HPDE6-E6E7 (cell line): ENCODE data around the gene DENND1A.

Experiments
- DNase-seq: peaks from one replicate; pipeline ENCODE4 v3.0.0; 2011; ENCODE audit warnings: missing footprints; ENCODE audit errors: extremely low spot score

DENND1A gene

DNA sequence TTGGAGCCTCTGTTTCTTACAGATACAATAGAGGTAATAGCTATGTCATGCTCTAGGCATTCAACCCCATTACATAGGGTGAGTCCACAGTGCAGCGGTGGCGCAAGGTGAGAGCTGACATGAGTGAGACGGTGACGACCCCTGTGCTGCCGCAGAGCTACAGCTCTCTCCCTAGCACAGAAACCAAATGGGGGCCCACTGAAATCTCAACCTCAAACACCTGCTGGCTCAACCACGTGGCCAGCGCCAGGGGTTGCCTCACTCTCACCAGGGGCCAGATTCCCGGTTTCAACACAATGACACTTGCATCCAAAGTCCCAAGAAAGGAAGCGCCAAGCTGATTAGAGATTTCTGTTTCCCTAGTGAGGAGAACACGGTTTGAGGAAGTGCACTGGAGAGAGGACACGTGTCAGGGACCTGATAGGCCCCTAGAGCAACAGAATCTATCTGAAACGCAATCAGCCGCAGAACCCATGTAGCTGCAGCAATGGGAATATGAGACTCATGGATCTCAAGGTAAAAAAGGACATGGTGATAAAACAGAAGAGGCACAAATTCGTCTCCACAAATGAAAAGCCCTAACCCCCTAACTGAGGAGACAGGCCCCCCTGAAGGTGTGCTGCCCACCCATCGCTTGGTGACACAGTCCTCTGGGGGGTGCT, 459.7 kb downstream of the DENND1A start:
- no peak for DNase-seq

DNA sequence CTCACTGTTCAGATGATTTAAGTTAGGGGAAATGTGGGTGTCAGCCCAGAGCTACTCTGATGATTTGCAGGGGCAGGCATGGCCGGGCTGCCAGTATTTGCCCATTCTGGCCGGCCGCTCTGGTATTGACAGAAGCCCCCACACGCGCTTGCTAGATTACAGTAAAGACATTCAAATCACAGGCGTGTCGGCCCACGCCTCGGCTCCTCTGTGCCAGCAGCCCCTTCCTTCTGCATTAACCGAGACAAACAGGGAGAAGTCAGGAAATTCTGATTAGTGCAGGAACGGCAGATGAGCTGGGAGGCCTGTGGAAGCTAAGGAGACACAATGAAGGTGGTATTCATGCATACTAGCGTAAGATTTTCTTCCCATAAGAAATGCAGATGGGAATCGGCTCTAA, 460.6 kb downstream of the DENND1A start:
- no peak for DNase-seq

DNA sequence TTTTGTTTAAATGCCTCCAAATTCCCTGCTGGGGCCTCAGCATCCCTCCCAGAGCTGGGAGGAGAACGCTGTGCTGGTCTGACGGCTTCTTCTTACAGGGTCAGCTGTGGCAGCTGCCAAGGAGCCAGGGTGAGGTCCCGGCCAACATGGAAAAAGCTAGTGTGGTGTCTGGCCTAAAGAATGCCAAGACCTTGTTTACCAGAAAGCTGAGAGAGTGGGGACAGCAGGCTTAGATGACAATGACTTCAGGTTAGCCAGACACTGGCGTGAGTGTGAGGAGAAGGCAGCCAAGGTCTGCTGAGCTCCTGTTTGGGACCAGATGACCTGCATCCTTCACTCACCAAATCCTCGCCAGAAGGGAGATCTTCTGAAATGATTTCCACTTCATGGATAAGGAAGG, 461.4 kb downstream of the DENND1A start:
- no peak for DNase-seq

DNA sequence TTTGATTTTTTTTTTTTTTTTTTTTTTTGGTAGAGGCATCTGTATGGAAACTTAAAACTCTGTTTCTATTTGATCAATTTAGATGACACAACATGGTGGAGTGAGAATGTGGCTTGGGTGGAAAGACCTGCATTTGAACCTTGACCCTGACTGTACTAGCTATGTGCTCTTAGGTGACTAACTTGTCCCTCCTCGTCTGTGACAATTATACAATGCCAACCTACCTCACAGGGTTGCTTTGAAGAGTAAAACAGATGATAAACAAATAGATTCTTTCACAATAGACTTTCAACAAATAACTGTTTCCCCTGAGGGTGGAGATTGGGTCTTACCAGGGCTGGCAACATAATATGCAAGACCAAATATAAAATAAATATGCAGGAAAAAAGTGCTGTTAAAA, 464.6 kb downstream of the DENND1A start:
- DNase-seq: no peak

DNA sequence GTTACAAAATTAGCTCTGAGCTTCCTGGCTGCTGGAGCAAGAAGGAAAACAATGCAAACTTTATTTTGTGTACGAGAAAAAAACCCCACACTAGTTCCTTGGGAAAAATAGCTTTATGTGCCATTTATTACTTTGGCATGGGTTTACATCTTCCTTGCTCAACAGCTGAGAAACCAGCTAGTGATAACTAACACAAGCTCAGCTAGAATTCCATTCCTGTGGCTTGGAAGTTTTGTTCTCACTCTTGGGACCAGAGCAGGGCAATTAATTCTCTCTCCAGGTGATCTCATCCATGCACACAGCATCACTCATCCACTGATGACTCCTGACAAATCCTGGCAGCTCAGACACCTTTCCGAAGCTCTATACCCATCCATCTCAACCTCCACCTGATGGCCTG, 469.8 kb downstream of the DENND1A start:
- no peak for DNase-seq

DNA sequence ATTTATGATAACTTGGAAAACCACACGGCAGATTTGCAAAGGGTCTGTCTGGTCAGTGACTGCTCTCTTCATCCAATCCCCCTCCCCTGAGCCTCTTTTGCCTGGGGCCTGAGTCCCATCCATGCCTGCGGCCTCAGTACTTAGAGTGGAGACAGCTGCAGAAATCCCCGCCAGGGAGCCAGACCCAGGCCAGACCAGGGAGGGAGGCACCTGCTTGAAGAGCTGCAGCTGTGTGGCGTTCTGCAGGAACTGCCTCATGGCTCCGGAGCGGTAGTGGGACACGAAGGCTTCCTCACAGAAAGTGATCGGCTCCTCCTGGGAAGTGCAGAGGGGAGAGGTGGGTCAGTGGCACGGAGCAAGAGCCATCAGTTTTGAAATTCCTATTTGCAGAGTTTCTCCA, 472.3 kb downstream of the DENND1A start:
- DNase-seq: no peak

DNA sequence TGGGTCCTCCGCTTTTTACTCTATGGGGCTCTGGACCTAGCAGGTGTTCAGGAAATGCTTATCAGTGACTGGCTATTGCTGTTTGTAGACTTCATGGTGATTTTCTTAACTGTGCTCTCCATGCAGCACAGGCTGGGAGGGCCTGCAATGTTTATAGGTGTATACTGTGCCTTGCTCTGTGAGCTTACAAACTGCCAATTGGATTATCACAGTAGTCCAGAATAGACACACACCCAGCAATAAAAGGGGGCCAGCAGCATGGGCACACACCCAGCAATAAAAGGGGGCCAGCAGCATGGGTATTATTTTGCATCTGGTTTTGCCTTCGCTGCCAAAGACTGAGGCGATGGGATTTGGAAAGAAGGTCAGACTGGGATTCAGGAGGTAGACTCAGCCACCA, 473.9 kb downstream of the DENND1A start:
- no peak for DNase-seq

DNA sequence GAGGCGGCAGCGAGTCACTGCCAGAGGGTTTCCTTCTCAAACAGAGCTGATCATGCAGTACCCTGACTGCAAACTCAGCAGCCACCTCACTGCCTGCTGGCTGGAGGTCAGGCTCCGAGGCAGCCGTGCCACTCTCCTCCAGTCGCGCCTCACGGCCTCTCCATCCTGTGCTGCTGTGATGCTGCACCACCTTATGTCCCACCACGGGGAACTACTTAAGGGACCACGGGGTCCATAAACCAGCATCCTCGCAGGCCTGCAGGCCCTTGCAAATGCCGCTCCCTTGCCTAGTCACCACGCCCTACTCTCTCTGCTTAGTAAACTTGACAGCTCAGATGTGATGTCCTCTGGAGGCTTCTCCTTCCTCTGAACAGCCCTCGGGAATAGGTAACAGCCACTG, 474.7 kb downstream of the DENND1A start:
- DNase-seq: no peak

DNA sequence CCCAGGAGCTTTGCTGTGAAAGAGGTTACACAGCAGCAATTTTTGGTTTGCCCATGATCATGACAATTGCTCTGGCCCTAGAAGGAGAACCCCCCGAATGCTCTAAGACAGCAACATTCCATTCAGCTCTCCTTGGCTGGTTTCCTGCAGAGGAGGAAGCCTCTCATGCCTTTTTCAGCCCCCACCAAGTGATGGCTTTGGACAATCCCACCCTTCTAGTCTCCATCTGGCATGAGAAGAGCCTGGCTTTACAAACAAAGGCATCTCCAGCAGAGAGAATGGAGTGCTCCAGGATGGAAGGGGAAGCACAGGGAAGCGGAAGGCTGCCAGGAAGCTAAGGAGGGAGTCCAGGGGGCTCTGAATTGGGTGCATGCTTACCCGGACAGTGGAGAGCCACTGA, 475.6 kb downstream of the DENND1A start:
- no peak for DNase-seq

DNA sequence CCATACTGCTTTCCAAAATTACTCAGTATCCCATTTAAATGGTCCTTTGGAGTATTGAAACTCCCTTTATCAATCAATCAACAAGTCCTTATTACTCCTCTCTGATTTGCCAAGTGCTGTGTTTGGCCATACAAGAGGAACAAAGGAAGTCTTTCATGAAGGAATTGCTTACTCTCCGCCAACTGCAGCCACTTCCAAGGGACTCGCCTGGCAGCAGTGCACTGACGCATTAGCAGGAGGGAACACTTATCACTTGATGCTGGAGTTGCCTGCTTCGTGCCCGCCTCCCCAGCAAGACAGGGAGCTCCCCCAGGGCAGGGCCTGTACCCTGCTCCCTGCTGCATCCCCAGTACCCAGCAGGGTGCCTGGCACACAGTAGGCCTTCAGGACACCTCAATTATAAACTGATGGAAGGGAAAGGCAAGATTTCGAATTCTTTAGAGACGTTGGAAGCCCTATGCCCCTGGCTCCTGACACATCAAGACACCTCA, 476.1 kb downstream of the DENND1A start:
- DNase-seq: no peak

DNA sequence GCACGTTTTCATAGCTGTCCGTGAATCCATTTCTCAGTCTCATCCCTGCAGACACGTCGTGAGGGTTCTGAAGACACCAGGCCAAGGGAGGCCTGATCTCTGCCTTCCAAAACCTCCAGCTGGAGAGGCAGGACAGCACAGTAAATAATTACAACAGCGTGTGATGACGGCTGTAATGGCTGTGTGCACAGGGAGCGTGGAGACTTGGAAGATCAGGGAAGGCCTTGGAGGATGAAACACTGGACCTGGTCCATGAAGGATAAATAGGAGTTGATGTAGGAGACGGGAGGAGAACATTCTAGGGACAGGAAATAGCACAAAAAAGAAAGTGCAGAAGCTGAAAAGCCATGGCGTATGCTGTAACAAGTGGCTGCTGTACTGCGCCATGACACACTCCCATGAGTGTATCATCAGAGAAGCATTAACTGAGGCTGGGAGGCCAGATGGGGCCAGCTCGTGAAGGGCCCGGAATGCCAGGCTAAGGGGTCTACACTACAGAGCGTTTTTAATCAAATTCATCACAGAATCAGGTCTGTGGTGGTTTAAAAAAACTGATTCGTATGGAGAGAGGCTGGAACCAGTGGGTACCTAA, 476.8 kb downstream of the DENND1A start:
- no peak for DNase-seq

DNA sequence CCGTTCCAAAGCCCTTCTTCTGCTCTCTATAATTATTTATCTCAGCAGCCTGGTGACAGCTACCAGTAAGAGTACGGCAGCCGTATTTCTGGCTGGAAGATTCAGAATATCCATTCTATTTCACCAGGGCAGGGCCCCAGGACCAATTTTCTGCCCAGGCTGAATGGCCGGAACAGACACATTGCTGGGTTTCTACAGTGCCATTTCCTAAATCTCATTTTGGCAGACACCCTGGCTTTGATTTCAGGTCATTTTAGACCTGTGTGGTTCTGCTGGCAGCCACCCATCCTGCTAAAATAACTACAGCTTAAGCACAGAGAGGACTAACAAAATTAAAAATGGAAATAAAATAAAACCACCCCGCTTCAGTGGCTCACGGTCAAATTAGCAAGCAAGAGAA, 478.9 kb downstream of the DENND1A start:
- DNase-seq: no peak

DNA sequence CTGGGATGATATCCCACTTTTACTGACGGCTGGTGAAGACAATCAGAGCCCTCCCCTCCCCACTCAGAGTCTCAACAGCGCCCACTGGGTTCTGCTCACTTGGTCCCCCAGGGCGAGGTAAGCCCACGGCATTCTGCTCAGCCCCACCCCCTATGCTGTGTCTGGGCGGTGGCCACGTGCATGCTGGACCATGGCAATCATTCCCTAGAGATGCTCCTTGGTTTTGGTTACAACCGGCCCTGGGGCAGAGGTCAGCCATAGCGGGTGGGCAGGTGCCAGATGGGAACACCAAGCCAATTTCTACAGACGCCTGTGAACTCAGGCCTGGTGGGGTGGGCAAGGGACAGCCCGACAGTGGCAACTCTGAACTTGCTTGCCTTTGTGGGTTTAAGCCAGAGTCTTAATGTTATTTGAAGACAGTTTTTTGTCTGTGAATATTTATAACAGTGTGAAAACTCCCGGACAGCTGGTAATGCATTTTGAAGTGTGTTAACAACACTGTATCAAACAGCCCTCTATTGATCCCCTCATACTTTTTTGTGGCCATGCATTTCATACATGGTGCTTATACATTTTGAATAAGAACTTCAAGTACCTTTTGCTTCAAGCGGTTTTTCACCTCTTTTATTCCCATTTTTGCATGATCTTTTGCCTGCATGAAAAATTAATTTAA, 479.7 kb downstream of the DENND1A start:
- DNase-seq: no peak

DNA sequence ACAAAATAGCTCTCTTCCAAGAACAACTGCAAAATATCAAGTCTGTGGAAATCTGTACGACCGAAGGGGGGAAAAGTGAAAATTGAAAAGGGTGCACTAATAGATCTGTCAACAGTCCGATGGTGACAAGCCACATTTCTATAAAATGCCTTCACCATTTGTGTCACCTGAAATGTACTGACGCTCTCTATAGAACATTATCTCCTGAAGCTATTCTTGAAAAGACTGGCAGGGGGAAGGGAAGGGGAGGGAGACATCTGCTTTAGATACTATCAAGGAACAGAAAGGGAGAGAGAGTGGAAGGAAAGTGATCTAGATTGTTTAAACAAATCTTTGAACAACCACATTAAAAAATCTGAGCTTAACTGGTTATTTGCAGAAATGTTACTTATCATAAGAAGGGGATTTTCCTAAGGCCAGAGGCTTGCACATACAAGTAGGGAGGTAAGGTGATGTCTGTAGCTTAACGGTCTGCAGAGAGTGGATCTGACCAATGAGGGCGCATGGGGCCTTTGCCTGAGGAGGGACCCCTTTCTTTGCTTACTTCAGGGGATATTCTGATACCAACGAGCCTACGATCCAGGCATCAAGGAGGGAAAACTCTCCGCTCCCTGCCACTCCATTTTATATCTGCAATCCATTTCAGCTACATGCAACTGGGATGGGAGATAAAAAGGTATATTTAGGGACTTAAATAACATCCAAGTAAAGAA, 481.8 kb downstream of the DENND1A start:
- DNase-seq: no peak

DNA sequence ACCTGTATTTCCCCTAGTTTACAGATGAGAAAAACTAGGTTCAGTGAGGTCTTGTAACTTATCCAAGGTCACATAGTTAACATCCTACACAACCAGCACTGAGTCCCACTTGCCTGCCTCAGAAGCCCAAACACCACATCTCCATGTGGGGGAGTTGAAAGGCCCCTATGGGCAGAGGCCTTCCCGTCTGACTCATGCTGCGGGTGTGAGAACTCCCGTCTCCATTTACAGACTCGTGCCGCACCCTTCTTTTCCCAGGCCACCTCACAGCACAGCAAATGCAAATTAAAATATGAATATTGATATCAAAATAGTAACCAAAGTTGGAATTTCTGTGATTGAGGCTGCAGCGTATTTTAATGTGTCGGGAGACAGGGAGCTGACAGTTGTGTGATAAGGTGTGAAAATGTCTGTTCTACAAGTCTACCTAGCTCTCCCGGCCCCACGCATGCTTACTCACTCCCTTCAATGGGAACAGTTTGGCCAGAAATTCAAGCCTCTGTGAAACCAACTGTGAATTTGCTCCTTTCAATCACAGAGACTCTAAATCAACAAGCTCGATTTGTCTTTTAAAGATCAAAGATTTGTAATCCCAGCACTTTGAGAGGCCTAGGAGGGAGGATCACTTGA, 483.8 kb downstream of the DENND1A start:
- DNase-seq: peak; percentile 43

DNA sequence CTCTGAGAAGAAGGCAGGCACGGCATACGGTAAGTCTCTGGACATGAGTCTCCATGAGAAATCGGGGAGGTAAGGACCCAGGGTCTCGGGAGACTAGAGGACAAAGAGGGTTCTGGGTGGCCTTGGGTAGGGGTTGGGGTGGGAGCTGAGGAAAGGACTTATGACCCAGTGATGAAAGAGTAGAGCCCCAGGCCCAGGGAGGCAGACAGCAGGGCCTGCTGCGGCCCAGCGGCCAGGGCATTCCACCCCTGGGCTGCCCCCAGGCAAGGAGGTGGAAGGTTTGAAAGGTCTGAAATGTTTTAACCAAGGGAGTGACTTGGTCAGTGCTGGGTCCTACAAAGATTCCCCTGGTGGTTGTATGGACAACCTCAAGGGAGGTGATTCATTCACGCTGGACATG, 484.8 kb downstream of the DENND1A start:
- DNase-seq: no peak

DNA sequence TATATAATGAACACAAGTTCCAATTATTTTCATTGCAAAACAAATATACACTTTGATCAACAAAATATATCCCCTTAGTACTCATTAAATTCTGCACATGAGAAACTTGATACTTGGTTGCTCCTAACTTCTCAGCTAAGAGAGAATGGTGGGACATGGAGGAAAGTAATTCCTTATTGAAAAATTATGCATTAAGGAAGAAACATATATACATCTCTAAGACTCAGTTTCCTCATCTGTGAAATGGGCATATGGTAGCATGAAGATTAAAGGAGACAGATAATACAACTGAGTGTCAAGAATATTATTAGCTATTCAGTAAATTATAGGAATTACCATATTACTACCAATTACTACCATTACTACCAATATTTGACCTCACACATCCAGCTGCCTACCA, 488.2 kb downstream of the DENND1A start:
- DNase-seq: no peak

DNA sequence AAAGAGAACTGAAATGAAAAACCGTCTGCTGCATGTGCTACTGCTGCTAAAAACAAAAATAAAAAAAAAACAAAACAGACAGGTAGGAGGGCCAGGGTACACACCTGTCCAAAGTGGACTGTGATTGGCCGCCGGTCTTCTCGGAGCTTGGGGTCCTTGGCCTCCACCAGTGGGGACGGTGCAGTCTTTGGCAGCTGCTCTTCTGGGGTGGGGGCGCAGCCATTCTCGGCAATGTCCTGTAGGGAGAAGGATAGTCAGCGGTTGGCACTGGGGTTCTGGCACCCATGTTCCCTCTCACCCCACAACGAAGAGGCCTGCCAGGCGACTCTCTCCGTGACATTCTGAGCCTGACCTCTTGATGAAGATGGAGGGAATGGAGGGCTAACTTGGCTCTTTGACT, 489.7 kb downstream of the DENND1A start:
- DNase-seq: no peak

DNA sequence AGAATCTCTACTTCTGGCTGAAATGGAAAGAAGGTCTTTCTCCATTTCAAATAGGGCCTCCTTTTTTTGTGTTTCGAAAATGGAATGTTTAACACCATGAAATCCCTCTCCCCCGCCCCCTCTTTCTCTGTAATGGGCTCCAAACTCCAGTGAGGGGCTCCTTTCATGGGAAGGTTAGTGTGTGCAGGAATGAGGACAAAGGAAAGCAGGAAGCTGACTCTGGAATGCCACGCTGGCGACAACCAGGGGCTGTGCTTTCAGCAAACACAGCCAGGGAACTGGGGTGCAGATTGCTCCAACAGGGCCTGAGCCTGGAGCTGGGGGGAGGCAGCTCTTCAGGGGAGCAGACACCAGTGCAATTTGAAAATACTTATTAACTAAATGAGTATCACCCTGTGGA, 491.1 kb downstream of the DENND1A start:
- DNase-seq: no peak

DNA sequence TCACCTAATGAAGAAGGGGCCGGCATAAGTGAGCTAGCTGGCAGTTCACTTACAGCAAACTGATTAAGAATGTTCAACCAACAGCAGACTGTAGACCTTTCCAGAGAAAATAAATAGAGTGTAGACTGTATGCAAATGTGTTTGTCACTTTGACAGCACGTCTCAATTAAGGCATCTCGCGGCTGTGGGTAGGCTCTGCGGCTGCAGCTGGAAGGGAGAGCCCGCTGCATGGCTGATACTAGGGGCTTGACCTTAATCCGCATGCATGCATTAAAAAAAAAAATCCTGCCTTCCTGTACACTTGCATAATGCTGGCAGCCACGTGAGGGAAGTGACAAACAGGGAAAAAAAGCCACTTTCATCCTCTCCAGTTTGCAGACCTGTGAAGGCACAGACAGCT, 491.6 kb downstream of the DENND1A start:
- DNase-seq: no peak

DNA sequence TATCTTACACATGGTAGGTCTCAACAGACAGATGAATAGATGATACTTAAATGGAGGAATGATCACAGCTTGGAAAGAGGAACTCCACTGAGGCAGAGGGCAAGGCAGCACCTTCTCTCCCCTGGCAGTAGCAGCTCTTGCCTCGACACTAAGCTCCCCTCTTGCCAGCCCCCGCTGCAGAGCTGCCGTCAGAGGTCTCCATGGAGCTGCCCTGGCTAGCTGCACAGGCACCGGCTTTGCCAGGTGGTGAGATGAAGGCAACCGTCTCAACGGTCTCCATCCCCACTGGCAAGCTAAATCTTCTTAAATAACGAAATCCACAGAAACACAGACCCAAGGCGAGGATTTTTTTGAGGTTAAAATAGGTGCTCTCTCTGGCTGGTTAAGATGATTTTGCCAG, 492.7 kb downstream of the DENND1A start:
- no peak for DNase-seq

DNA sequence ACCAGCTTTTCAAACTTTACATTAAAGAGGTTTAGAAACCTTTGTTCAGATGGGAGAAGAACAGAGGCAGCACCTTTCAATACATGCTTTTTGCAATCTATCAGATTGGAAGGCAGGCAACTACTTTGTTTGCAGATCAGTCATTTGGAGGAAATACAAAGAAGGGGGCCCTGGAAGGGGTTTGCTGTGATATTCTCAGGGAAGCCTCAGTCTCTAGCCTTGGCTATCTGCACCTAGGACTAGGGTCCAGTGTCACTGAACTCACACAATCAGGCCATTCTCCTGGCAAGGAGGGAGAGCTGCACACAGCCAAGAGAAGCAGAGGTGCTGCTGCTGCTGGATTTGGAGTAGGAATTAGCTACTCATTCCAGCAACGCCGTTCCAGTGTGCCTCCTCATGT, 494.5 kb downstream of the DENND1A start:
- DNase-seq: no peak
